Measurements from ENCODE around the gene DTNA. TPM values are rescaled to one million over a fixed set of nuclear protein-coding genes. Genes with fewer than 3 reads are reported as not detected.

The DTNA gene
- total RNA-seq, 1 donor from 2014 or later = 13.3 TPM

DNA sequence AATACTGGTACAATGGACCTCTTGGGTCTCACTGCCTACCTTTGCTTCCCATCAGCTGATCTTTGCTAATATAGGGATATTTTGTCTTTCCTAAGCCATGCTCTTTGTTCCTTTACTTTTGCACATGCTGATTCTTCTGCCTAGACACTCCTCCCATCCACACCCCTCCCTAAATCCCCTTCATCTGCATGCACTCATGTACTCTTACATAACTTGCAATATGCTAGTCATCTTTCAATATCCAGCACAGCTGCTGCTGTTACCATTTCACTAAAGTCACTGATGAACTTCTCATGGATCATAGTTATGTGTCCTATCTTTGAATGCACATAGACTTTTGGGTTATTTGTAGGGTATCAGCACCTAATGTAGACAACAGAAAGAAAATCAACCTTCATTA is 18.5 kb upstream of the DTNA start:
- DNase-seq (ENCODE audit: low read depth, low spot score) = no peak
- peaks cover 3% of the 10 kb centered on the region for H3K27me3 Mint-ChIP-seq (ENCODE audit: low read depth)
- H3K4me3 Mint-ChIP-seq = no peak overlapping the region
- no peaks in the 10 kb centered on the region for H3K9me3 Mint-ChIP-seq
- no peak overlapping the region for H3K27ac Mint-ChIP-seq (ENCODE audit: unreplicated experiment)
- H3K4me1 Mint-ChIP-seq = peaks cover 4% of the 10 kb centered on the region
- TF ChIP-seq CTCF (conservative IDR thresholded peaks at IDR 0.05) = no peak
- H3K36me3 Mint-ChIP-seq (ENCODE audit: low read depth) = no peaks in the 10 kb centered on the region

DNA sequence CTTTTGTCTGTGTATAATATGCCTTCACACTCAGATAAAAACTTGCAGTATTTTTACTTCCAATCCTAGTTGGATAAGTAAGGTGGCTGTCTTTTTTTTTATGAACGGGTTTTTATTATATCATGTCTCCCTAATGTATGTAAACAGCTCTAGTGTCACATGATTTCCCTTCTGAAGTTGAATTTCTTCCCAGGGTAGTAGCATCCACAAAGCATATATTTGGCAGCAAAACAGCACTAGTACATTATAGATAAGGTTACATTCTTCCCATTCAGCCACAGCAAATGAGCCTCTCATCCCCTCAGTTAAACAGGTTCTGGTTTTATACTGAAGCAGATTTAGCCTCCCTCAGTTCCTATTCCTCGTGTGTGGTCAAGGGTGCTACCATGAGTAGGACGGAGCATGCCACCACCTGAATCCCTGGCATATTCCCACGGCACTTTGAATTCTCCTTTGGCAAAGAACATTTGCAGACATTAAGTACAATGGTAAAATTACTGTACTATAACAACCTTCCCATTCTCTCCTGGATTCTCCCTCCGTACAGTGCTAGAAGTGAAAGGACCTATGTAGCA is 15.4 kb upstream of the DTNA start:
- Mint-ChIP-seq H3K9me3 (peaks cover 2% of the 10 kb centered on the region), H3K27me3 (ENCODE audit: low read depth) (peaks cover 3% of the 10 kb centered on the region), H3K4me1 (peaks cover 12% of the 10 kb centered on the region), H3K4me3 (no peak overlapping the region), H3K27ac (ENCODE audit: unreplicated experiment) (no peak overlapping the region), H3K36me3 (ENCODE audit: low read depth) (no peaks in the 10 kb centered on the region)
- no peak for TF ChIP-seq CTCF (conservative IDR thresholded peaks at IDR 0.05)
- DNase-seq (ENCODE audit: low read depth, low spot score) = no peak

DNA sequence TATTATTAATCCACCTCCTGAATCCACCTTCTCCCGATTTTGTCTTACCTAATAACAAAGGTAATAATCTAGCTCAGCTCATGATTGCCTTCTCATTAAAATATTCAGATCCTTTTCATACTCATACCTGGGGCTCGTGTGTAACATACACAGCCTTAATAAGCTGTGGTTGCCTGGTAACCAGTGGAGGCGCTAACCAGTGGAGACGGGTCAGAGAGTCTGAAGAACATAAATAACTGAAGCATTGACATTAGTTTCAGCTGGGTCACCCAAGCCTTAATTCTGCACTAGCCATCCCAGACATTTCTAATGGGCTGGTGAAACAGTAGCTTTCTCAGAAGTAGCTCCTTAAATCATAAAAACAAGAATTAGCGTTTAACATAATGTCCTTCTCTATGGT is 14.8 kb upstream of the DTNA start:
- Mint-ChIP-seq H3K4me3 (no peak overlapping the region), H3K4me1 (peaks cover 12% of the 10 kb centered on the region), H3K27ac (ENCODE audit: unreplicated experiment) (no peak overlapping the region), H3K27me3 (ENCODE audit: low read depth) (peaks cover 3% of the 10 kb centered on the region), H3K36me3 (ENCODE audit: low read depth) (no peaks in the 10 kb centered on the region), H3K9me3 (peaks cover 2% of the 10 kb centered on the region)
- no peak for DNase-seq (ENCODE audit: low read depth, low spot score)
- no peak for TF ChIP-seq CTCF (conservative IDR thresholded peaks at IDR 0.05)

DNA sequence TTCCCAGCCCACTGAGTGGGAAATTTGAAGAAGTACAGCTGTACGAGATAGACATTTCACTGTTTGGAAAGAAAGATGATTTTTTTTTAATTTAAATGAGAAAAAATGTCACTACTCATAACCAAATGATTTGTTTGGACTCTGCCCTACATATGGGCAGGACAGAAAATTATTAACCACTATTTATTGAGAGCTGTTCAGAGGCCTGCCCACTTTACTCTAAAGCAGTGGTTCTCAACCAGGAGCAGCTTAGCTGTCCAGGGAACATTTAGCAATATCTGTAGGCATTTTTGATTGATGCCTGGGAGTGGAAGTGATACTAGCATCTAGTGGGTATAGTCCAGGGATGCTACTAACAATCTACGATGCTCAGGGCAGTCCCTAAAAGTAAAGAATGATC is 13.4 kb upstream of the DTNA start:
- H3K36me3 Mint-ChIP-seq (ENCODE audit: low read depth) = no peaks in the 10 kb centered on the region
- no peak for DNase-seq (ENCODE audit: low read depth, low spot score)
- peaks cover 3% of the 10 kb centered on the region for H3K27me3 Mint-ChIP-seq (ENCODE audit: low read depth)
- TF ChIP-seq CTCF (conservative IDR thresholded peaks at IDR 0.05) = no peak
- peaks cover 2% of the 10 kb centered on the region for H3K9me3 Mint-ChIP-seq
- no peak overlapping the region for H3K4me3 Mint-ChIP-seq
- peaks cover 12% of the 10 kb centered on the region for H3K4me1 Mint-ChIP-seq
- no peak overlapping the region for H3K27ac Mint-ChIP-seq (ENCODE audit: unreplicated experiment)

DNA sequence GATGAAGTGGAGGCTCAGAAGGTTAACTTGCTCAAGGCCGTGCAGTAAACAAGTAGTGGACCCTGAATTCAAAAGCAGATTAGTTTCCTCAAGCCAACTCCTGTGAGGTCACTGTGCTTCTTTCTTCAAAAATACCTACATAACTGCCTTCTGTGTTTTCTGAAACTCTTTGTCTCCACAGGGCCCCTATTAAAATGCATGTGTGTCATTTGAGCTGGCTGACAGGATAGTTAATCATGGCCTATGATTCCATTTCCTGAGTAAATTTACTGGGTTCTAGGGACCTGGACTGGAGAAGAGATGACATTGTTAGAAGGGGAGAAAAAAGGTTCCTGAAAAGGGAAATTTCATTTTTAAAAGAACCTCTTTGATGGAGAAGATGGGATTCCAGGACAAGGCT is 12.9 kb upstream of the DTNA start:
- H3K36me3 Mint-ChIP-seq (ENCODE audit: low read depth) = no peaks in the 10 kb centered on the region
- DNase-seq (ENCODE audit: low read depth, low spot score) = no peak
- no peak overlapping the region for H3K27ac Mint-ChIP-seq (ENCODE audit: unreplicated experiment)
- no peak for TF ChIP-seq CTCF (conservative IDR thresholded peaks at IDR 0.05)
- peaks cover 2% of the 10 kb centered on the region for H3K9me3 Mint-ChIP-seq
- peaks cover 3% of the 10 kb centered on the region for H3K27me3 Mint-ChIP-seq (ENCODE audit: low read depth)
- no peak overlapping the region for H3K4me3 Mint-ChIP-seq
- H3K4me1 Mint-ChIP-seq = peaks cover 12% of the 10 kb centered on the region
